K562 (cell line): ENCODE data around the gene ARMH1. TPM values are rescaled to one million over a fixed set of nuclear protein-coding genes. Genes with fewer than 3 reads are reported as not detected.

Experiments used
- ADNP ChIP-seq: fragments of 200-800 bp; sonication (Bioruptor generic); IDR thresholded peaks from 2 replicates; pipeline ENCODE4 v1.6.1; 2016; ENCODE audit warnings: missing genetic modification characterization, missing compliant biosample characterization
- CC2D1A ChIP-seq: fragments of 450-650 bp; IDR thresholded peaks from 2 replicates; pipeline ENCODE4 v1.6.1; 2017; ENCODE audit warnings: mild to moderate bottlenecking
- ELF1 ChIP-seq: fragments of 200-800 bp; sonication (Bioruptor generic); IDR thresholded peaks from 2 replicates; pipeline ENCODE4 v1.6.1; 2016; ENCODE audit warnings: missing genetic modification characterization, missing compliant biosample characterization
- ELF2 ChIP-seq: fragments of 250-450 bp; sonication (Bioruptor Pico); IDR thresholded peaks from 2 replicates; pipeline ENCODE4 v1.5.0; 2021; ENCODE audit warnings: mild to moderate bottlenecking
- EP400 ChIP-seq: fragments of 450-650 bp; IDR thresholded peaks from 2 replicates; pipeline ENCODE4 v1.6.1; 2017; ENCODE audit warnings: antibody characterized with exemption, mild to moderate bottlenecking, moderate library complexity
- HNRNPK ChIP-seq: fragments of 200-400 bp; formaldehyde crosslinking; IDR thresholded peaks from one replicate; pipeline ENCODE4 v1.6.1; 2018; ENCODE audit warnings: mild to moderate bottlenecking, low read depth, low read length; ENCODE audit not compliant: poor library complexity, severe bottlenecking
- MYC ChIP-seq, 2 experiments: fragments of 250-450 bp in 1 of 2; sonication (Bioruptor Pico) in 1 of 2; IDR thresholded peaks; 2 replicates each; pipeline versions ENCODE4 v1.5.1 to v1.6.1; 2012 to 2021; ENCODE audit warnings: low read depth in 2 of 2, borderline replicate concordance in 1 of 2, improper control_type of control experiment in 1 of 2, low read length in 1 of 2, mild to moderate bottlenecking in 1 of 2, moderate library complexity in 1 of 2
- POU5F1 ChIP-seq: fragments of 150-350 bp; IDR thresholded peaks from 2 replicates; pipeline ENCODE4 v1.6.1; 2014; ENCODE audit warnings: borderline replicate concordance, low read length, low read depth, mild to moderate bottlenecking; ENCODE audit not compliant: partially characterized antibody
- PRPF4 ChIP-seq: fragments of 200-400 bp; formaldehyde crosslinking; IDR thresholded peaks from one replicate; pipeline ENCODE4 v1.6.1; 2017; ENCODE audit warnings: low read length, low read depth, mild to moderate bottlenecking; ENCODE audit not compliant: insufficient read depth, poor library complexity, severe bottlenecking
- RNF2 ChIP-seq: sonication (generic); IDR thresholded peaks from 2 replicates; pipeline ENCODE4 v1.6.1; 2016
- TCFL5 ChIP-seq: fragments of 250-450 bp; sonication (Bioruptor Pico); conservative IDR thresholded peaks from 2 replicates; pipeline ENCODE4 v1.6.1; 2021; ENCODE audit warnings: mild to moderate bottlenecking, moderate library complexity, matching md5 sums
- ZKSCAN1 ChIP-seq: fragments of 150-350 bp; IDR thresholded peaks from 2 replicates; pipeline ENCODE4 v1.6.1; 2016; ENCODE audit warnings: low read depth, low read length
- ZMIZ1 ChIP-seq, 2 experiments: fragments of 150-350 bp in 1 of 2; IDR thresholded peaks; 2 replicates each; pipeline ENCODE4 v1.6.1; 2012 to 2016; ENCODE audit warnings: low read depth in 2 of 2, low read length in 2 of 2, mild to moderate bottlenecking in 1 of 2, moderate library complexity in 1 of 2
- ZNF384 ChIP-seq: IDR thresholded peaks from 2 replicates; pipeline ENCODE4 v1.6.1; 2012; ENCODE audit warnings: low read depth, low read length, improper control_type of control experiment
- ZNF583 ChIP-seq: fragments of 250-450 bp; sonication (Bioruptor Pico); IDR thresholded peaks from 2 replicates; pipeline ENCODE4 v1.4.0; 2020
- ZNF830 ChIP-seq: fragments of 250-450 bp; sonication (Bioruptor Pico); IDR thresholded peaks from 2 replicates; pipeline ENCODE4 v1.5.0; 2021; ENCODE audit warnings: mild to moderate bottlenecking
- polyA plus RNA-seq, 8 experiments: library from polyadenylated mRNA; depleted of rRNA in 4 of 8; stranded (reverse) in 5 of 8; unstranded in 3 of 8; fragments of >200 nt; fragmentation: Nextera tagmentation in 2 of 8; fragmentation: Illumina TruSeq in 1 of 8; extraction: Ambion mirVana in 2 of 8; extraction: Trizol in 1 of 8; gene quantifications; 2 replicates each; pipeline versions ENCODE4 v1.2.1 to v1.2.3, GENCODE V29; 2011 to 2014; ENCODE audit warnings: inconsistent platforms in 1 of 8, missing spikeins in 1 of 8
- total RNA-seq, 7 experiments: library from RNA; depleted of rRNA in 6 of 7; stranded (reverse); fragments of >200 nt in 6 of 7; fragmentation: Illumina TruSeq in 2 of 7; extraction: Trizol in 2 of 7; gene quantifications; 2 replicates each; pipeline versions ENCODE4 v1.2.1 to v1.2.3, GENCODE V29; 2011 to 2021; ENCODE audit warnings: low replicate concordance in 1 of 7
- TF ChIP-seq, protein P1 (sequence below): IDR thresholded peaks from 3 replicates; pipeline ENCODE4 v1.6.1; 2011; ENCODE audit warnings: borderline replicate concordance, mild to moderate bottlenecking, moderate library complexity; ENCODE audit not compliant: insufficient read length; ENCODE audit errors: extremely low read depth
- TF ChIP-seq, protein P2 (sequence below): fragments of 450-650 bp; formaldehyde crosslinking; IDR thresholded peaks from 2 replicates; pipeline ENCODE4 v1.4.0; 2022; ENCODE audit warnings: mild to moderate bottlenecking, moderate library complexity

ARMH1 gene
- total and polyA plus RNA-seq, 9 of the 15 experiments (the other 6 are each of a cell fraction or from before 2014, with no cell fraction given): 0.41 TPM; not detected in 8

DNA sequence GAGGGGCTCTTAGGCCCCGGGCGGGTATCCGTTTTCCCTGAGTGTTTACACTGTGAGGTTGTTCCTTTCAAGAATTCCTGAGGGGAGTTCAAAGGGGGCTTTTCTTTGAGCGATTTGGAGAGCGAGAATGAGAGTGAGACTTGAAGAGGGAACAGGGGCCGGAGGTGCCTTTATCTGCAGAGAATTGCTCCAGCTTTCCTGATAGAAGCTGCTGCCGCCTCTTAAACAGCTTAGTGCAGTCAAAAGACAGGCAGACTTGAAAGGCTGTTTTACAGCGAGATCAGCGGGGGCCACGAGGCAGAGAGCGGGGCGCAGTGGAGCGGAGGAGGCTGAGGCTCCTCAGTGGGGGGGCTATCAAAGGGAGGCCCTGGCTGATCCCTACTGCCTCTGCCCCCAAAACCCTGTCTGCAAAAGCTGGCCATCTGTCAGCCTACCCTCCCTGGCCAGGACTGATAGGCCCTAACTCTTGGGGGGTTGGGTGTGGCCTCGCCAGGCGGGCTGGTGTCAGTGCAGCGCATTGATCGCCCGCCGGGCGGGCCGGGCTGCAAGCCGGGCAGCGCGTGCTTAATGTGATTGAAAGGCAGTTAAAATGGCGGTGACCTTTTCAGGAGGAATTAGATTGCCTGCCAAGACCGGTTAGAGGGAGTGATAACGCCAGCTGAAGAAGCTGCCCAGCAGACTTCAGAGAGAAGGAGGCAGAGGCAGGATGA, 36.7 kb upstream of the ARMH1 start (continued):
- TF ChIP-seq ZMIZ1 (IDR thresholded peaks at IDR 0.05; ENCODE audit: low read depth in 2 of 2, low read length in 2 of 2): 0 out of 4 replicates have a peak, but pooled peaks of 1 of the 2 experiments have one; percentile 35
- no peak for TF ChIP-seq ZNF583 (CRISPR knock-in tag)
- TF ChIP-seq EP400: 0 out of 2 replicates have a peak, but pooled peaks have one; percentile 35
- no peak for TF ChIP-seq POU5F1
- peak; percentile 72; the same call in 1 of the 2 replicates for TF ChIP-seq ZKSCAN1
- TF ChIP-seq HNRNPK: no peak
- no peak for TF ChIP-seq ADNP
- no peak for TF ChIP-seq ZNF384
- TF ChIP-seq, protein P1, sequence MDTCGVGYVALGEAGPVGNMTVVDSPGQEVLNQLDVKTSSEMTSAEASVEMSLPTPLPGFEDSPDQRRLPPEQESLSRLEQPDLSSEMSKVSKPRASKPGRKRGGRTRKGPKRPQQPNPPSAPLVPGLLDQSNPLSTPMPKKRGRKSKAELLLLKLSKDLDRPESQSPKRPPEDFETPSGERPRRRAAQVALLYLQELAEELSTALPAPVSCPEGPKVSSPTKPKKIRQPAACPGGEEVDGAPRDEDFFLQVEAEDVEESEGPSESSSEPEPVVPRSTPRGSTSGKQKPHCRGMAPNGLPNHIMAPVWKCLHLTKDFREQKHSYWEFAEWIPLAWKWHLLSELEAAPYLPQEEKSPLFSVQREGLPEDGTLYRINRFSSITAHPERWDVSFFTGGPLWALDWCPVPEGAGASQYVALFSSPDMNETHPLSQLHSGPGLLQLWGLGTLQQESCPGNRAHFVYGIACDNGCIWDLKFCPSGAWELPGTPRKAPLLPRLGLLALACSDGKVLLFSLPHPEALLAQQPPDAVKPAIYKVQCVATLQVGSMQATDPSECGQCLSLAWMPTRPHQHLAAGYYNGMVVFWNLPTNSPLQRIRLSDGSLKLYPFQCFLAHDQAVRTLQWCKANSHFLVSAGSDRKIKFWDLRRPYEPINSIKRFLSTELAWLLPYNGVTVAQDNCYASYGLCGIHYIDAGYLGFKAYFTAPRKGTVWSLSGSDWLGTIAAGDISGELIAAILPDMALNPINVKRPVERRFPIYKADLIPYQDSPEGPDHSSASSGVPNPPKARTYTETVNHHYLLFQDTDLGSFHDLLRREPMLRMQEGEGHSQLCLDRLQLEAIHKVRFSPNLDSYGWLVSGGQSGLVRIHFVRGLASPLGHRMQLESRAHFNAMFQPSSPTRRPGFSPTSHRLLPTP: no peak
- TF ChIP-seq RNF2: peak; percentile 39; the same call in 1 of the 2 replicates
- no peak for TF ChIP-seq PRPF4
- peak; percentile 55; the same call in 1 of the 2 replicates for TF ChIP-seq MYC (IDR thresholded peaks at IDR 0.05; ENCODE audit: low read depth, low read length)
- TF ChIP-seq MYC (CRISPR knock-in tag; IDR thresholded peaks at IDR 0.05; ENCODE audit: borderline replicate concordance, low read depth): no peak
- TF ChIP-seq ZNF830 (CRISPR knock-in tag): no peak
- TF ChIP-seq ELF1: no peak
- peak; percentile 49; the same call in 1 of the 2 replicates for TF ChIP-seq CC2D1A
- TF ChIP-seq TCFL5 (CRISPR knock-in tag): no peak
- TF ChIP-seq ELF2 (CRISPR knock-in tag): no peak
- TF ChIP-seq, protein P2, sequence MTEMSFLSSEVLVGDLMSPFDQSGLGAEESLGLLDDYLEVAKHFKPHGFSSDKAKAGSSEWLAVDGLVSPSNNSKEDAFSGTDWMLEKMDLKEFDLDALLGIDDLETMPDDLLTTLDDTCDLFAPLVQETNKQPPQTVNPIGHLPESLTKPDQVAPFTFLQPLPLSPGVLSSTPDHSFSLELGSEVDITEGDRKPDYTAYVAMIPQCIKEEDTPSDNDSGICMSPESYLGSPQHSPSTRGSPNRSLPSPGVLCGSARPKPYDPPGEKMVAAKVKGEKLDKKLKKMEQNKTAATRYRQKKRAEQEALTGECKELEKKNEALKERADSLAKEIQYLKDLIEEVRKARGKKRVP (CRISPR knock-in tag): no peak
